Dermis blood vessel endothelial cell (primary cell): Measurements from ENCODE around the gene DLGAP4. TPM values are rescaled to one million over a fixed set of nuclear protein-coding genes. Genes with fewer than 3 reads are reported as not detected.
A peak's percentile ranks its signal among the peaks of the same experiment; 100 is the strongest.

ENCODE experiments used
- DNase-seq: peaks from one replicate; pipeline ENCODE4 v3.0.0; 2010
- total RNA-seq: library from RNA; depleted of rRNA; stranded (reverse); fragments of >200 nt; gene quantifications from 2 replicates; pipeline ENCODE4 v1.2.3, GENCODE V29; 2014

DLGAP4 gene
- total RNA-seq, 1 donor from 2014 or later: 18.4 TPM

DNA sequence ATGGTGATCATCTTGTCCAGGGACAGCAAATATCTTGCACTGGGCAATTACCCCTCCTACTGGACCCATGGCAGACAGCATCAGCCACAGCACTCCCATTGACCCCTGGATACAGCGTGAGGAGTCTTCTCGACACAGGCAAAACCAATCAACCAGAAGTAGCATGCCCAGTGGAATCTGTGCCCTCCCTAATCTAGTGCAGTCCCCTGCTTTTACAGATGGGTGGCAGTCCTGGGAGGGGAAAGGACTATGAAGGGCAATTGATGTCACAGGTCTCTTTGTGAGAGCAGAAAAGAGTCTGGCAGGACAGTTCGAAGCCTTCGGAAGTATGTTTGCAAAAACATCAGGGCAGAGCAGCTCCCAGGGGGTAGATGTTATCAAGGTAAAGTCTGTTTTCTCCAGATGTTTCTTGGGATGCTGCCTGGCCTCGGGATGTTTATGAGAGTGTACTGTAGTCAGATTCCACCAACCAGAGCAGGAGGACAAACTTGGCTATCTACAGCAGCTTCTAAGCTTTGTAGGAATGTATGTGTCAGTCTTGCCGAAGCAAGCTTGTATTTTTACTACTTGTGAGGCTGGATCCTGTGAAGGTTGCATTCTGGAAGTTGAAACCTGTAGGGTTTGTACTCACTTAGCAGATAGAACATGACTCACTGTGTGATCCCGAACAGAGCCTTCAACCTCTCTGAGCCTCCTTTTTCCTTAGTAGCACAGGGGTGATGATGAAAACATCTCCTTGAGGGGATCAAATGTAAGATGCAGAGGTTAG, 172.2 kb downstream of the DLGAP4 start:
- DNase-seq: no peak

DNA sequence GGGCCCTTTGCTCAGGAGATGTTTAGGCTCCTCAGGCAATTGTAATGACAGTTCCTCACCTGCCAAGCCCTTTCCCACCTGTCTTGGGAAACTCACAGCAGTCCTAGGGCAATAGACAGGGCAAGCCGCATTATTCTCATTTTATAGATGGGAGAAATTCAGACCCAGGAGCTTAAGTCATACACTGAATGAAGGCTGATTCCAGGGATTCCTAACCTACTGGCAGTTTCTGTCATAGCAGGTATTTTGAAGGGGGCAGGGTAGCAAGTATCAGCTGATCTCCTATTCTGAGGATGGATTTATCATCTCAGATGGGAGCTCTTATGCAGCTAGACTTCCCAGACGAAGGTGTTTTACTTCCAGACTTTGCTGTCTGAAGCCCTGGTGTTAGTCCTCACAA, 173.8 kb downstream of the DLGAP4 start:
- no peak for DNase-seq

DNA sequence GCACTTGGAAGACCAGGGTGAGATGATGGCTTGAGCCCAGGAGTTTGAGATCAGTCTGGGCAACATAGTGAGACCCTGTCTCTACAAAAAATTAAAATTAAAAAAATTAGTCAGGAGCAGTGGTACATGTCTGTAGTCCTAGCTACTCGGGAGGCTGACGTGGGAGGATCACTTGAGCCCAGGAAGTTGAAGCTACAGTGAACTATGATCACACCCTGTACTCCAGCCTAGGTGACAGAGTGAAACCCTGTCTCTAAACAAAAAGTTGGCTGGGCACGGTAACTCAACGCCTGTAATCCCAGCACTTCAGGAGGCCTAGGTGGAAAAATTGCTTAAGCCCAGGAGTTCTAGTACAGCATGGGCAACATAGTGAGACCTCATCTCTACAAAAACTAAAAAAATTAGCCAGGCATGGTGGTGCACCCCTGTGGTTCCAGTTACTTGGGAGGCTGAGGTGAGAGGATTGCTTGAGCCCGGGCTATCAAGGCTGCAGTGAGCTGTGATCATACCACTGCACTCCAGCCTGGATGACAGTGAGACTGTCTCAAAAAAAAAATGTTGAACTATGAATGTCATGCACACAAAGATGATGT, 174.4 kb downstream of the DLGAP4 start:
- no peak for DNase-seq

DNA sequence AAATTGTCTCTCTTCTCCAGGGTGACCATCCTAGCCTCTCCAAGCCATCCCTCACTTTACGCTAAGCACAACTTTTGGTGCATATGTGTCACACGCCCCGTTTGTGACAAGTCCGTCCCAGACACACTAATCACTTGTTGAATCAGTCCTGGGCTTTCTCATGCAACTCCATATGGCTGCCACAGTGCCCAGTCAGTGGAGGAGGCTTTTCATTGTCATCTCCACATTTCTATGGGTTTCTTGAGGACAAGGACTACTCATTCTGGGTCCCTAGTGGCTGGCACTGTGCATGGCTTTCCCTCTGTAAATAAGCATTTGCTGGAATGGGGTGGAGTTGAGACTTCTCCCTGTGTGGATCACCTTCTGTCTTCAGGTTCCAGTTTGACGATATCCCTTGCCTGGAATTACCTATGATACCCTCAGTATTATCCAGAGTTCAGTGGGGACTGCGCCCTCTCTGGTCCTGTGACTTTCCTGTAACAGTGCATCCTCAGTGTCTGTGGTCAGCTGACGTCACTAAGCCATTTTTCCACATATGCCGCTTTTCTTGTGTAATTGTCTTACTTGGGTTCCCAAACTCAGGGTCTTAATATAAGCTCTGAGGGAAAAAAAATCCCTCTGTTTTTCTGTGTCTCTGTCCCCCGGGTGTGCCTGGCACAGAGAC, 175.4 kb downstream of the DLGAP4 start:
- DNase-seq: no peak

DNA sequence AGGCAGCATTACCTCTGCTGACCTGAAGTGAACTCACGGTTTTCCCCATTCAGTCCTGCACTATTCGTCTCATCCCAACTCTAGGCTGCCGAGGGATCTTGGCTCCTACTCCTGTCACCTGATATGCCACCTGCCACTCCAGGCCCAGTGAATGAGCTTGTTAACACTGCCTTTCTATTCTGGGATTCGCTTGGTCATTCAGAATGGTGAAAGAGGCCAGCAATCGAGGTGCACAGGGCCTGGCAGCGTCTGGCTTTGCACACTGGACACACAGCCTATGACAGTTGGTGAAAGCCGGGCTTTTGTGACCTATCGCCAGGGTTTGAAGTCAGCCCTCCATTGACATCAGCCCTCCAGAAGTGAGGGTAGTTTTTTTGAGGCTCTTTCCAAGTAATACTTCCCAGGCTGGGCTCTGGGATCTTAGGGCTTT, 175.9 kb downstream of the DLGAP4 start:
- no peak for DNase-seq

DNA sequence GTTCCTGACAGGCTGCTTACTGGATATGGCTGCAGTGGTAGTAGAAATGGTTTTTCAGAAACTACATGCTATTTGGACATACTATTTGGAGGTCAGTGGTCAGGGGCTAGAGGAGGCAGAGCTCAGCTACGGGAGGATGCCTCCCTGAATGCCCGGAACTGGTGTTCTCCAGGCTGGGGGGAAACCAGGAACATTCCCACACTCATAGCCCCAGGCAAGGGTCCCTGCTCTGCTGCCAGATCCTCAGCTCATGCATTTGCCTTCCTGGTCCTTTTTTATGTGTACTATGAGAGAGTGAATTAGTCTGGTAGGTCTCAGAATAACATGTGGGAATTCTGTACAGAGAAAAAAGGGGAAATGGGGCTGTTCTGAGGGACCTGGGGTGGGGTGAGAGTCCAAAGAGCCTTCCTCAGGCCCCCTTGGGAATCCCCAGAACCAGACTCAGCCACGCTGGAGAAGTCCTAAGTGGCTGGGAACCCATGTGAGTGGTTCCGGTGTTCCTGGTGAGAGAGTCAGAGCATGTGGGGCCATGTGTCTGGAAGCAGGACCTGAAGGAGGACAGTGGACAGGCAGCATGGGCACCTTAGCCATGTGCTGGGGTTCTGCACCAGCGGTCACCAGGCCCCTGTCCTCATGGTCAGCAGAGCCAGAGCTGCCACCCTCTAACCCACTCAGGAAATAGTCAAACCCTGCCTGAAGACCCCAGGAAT, 177.2 kb downstream of the DLGAP4 start:
- no peak for DNase-seq

DNA sequence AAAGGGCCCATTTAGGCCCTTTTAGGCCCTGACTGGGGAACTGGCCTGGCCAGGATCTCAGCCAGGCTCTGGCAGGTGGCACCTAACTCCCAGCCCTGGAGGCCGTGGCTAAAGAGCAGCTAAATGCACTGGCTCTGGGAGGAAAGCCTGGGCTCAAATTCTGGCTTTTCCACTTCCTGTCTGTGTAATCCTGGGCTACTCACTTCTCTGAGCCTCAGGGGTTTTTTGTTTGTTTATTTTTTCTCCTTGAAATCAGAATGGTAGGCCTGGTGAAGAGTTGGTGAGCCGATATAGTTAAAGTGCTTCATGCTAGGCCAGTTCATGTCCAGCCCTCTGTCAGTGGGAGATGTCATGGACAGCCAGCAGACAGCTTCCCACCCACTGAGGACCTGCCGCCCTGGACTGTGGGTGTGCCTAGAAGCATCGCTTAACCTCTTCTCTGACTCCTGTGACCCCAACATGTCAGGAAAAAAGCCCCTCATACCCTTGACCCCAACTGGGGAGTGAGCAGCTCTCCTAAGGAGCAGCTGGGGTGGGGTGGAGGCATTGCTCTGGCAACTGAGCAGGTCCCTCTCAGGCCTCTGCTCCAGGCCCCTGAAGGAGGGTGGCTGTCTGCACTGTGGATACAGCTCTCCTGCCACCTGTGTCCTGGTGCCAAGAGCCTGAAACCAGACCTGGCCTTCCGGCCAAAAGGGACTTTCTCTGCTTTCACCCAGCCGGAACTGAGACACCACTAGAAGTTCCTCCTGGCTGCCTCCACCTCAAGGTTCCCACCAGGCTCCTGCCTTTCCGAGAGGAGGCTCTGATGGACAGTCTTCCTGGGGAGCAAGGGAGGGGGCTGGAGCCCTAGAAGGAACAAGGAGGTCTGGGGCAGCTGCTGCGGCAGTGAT, 178.0 kb downstream of the DLGAP4 start:
- peak; percentile 34 for DNase-seq

DNA sequence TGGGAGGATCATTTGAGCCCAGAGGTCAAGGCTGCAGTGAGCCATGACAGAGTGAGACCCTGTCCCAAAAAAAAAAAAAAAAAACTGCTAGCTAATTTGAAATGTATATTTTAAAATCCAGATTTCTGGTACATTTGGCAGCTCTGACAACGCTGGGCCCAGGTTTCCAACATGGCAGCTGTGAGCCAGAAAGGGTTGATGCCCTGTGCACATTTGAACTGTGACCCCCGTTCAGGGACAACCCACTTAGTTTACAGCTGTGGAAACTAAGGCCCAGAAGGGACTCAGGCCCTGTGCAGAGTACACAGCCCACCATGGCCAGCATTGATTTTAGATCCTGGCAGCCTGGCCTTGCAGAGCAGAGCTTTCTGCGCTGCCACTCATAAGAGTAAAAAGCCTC, 179.1 kb downstream of the DLGAP4 start:
- no peak for DNase-seq

DNA sequence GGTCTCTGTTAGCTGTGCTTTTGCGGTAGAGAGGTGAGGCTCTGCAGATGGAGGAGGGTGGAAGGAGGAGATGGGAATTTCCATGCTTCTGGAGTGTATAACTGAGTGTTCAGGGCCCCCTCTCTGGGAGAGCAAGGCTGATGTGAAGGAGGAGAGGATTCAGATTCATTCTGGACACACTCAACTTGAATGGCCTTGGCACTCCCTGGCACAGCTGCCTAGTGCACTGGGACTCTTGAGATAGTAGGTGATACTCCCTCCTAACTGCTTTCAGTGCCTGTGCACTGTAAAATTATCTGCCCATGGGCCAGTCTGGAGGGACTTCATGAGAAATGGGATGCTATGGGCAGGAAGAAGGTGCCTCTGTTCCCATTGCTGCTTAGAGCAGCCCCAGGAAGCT, 180.9 kb downstream of the DLGAP4 start:
- no peak for DNase-seq

DNA sequence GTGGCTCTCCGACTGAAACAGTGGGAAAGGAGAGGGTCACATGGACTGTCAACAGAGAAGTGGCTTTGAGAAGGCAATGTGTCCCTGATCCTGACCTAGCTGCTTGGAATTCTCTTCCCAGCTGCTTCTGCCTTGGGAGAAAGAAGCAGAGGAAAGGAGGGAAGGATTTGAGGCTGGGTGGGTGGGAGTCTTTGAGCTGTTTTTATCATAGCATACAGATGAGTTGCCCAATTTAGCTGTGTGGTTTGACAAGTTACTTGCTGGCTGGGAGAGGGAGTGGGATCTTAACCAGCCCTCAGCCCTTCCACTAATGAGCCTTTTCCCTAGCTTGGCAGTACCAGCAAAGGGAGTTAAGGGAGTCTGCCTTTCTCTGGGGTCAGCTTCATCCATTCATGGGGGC, 184.1 kb downstream of the DLGAP4 start:
- DNase-seq: no peak

DNA sequence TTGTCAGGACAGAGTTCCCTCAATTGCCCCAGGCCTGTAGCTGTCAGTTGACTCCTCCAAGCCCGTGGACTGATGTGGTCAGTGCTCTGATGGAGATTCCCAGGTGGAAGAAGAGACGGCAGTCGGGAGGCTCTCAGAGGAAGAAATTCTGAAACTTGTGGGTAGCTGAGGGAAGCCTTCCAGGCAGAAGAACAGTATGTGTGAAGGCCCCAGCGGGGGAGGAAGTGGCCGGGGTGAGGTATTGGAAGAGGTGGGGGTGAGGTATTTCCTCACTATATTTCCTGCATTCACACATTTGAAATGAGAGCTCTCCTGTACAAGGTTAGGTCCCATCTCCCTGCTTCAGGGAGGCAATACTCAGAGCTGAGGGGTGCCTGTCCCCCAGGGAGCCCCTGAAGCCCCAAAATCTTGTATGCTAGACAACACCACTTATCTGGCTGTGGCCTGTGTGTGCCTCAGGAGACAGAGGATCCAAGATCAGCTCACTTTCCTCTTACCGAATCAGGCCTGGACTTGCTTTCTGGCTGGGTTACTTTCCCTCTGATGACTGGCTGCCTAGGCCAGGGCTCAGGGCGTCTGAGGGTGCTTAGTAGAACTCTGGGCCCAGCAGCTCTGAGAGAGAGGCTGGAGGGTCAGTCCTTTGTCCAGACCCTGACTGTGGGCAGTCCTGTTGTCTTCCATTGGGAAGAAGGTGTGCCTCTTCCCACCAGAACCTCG, 185.9 kb downstream of the DLGAP4 start:
- peak; percentile 67 for DNase-seq

DNA sequence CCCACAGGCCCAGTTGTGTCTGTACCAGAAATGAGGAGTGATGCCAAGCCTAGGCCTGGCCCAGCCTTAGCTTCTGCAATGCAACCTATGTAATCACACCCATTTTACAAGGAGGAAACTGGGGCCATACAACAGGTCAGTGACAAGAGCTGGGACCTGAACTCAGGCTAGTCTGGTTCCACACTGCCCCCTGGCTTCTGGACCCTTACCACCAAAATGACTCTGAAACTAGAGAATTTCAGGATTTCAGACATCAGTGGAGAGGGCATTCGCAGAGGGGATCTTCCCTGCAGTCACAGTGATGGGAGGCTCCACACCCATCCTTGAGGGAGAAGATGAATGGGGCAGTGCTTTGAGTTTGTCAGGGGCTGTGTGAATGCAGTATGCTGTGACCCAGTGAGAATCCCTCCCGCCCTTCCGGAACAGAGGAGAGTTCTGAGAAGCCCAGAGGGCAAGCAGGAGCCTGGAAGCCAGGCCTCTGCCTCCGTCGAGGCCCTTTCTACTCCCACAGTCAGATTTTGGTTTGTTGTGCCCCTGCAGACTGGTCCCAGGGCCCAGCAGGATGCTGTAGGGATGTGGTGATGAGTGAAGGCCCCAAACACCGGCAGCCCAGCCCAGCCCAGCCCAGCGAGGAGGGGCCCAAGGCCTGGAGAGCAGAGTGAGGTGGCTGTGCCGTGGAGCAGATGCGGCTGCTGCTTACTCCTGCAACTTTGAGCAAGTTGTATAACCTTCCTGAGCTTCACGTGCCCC, 187.1 kb downstream of the DLGAP4 start:
- DNase-seq: peak; percentile 62

DNA sequence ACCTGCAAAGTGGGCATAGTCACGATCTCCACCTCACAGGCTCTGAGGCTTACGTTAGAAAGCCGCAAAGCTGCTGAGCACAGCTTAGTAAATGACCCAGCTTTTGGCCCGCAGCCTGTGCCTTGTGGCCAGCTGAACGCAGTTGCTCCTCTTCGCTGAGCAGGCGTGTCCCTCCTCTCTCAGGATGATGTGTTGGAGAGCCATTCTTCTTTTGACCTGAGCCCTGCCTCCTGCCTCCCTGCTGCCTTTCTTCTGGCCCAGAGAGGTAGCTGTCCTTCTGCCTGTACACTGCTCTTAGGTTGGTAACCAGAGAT, 187.6 kb downstream of the DLGAP4 start:
- no peak for DNase-seq

DNA sequence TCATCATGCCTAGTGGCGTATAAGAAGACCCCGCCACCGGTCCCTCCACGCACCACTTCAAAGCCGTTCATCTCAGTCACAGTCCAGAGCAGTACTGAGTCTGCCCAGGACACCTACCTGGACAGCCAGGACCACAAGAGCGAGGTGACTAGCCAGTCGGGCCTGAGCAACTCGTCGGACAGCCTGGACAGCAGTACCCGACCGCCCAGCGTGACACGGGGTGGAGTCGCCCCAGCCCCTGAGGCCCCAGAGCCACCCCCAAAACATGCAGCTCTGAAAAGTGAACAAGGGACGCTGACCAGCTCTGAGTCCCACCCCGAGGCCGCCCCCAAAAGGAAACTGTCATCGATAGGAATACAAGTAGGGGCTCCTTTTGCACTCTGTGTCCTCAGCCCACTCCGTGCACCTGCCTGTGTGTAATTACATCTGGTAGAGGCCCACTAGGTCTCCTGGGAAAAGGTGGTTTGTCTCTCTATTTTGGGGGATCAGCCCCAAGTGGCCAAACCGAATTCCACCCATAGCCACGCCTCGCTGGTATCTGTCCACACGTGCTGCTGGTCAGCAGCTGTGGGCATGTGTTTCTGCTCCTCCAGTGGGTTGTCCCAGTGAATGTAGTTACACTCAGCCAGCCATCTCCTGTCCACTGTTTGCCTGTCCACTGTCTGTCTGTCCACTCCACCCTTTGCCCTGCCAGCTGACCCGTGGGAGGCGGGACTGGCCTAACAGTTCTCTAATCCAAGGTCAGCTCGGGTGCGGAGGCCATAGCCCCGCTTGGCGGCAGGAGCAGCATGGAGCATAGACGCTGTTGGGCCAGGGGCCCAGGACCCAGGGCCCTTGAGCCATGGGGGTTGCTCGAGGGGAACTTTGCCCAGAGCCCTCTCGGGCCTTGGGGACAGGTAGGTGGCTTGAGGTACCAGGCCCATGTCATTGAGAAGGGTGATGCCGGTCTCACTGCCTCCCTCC, 190.8 kb downstream of the DLGAP4 start:
- DNase-seq: no peak

DNA sequence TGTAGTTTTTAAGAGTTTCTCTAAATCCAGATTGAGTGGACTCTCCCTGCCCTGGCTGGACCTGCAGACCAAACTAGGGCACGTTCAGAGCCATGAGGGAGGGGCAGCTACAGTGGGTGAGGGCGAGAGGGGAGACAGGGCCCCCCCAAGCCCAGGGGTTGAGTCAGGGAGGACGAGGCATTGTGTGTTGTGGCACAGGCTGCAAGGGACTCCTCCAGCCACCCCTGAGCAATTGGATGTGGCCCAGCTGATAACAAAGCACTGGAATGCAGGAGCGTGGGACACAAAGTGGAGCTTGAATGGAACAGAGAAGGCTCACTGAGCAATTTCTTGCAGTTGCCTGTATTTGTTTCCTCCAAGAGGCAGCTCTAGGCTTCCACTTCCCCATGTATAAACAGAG, 191.7 kb downstream of the DLGAP4 start:
- DNase-seq: no peak

DNA sequence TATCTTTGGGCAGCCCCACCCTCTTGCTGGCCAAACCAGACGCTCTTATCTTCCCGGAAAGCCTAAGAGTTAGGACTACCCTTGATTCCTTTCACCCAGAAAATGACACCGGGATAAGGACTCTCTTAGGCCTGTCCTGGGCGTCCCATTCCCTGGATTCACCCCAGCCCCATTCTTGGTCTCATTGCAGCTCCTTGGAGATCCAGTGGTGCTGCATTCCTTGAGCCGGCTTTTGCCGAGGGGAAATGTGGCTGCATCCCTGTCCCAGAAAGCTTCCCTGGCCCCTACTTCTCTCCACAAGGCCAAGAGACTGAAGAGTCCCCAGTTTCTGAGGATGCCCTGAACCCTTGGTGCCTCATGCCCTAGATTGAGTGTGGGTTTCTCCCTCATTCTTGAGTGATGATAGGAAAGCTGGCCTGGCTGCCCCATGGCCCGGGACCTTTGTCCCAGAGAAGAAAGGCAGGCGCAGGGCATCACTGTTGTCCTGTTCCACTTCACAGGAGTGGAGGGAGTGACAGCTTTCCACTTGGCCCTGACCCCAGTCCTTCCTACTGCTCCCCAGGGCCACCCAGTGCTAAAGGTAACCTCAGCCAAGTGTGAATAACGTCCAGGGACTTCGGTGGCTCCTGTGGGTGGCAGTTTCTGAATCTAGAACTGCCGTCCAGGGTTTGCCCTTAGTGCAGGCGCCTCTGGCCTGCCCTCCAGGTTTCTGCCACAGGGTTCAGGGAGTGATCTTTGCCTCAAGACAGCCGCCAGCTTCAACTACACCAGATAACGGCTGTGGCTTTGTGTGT, 192.4 kb downstream of the DLGAP4 start:
- no peak for DNase-seq

DNA sequence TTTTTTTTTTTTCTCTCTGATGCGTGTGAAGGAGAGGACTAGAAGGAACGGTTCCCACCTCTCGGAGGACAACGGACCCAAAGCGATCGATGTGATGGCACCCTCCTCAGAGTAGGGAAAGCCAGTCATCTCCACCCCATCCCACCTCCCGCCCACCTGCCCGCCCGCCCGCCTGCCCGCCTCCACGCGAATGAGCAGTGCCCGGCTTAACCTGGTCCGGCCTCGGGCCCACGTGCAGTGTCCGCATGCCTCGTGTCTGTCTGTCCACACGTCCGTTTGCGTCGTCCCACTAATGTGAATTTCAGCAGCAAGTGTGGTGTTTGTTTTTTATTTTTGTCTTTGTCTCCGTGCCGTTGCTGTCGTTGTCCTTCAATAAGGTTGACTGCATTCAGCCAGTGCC, 193.1 kb downstream of the DLGAP4 start:
- no peak for DNase-seq

DNA sequence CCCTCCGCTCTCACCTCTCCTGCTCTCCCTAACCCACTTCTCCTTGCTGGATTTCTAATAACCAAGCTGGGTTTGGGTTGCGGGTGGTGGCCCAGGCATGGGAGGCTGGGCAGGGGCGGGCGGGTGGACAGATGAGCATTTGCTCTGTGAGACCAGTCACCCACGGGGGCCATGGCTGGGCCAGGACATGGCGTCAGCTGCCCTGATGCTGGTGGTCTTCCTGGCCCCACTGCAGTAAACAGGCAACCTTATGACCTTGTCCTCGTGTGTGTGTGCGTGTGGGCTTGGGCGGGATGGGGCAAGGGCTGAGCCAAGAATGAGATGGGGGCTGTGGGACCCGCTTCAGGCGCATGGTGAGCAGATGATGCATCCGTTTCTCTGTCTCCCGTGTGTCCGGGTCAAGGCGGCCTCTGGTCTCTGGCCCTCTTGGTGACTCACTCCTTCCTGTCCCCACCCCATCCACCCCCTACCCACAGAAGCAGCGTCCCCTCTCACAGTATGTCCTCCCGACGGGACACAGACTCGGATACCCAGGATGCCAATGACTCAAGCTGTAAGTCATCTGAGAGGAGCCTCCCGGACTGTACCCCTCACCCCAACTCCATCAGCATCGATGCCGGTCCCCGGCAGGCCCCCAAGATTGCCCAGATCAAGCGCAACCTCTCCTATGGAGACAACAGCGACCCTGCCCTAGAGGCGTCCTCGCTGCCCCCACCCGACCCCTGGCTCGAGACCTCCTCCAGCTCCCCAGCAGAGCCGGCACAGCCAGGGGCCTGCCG, 193.8 kb downstream of the DLGAP4 start:
- peak; percentile 43 for DNase-seq
